DMS53 treated with DMSO at 0.1 percent for 48 hours (cell line): ENCODE measurements around the gene ARAP3.
A peak's percentile ranks its signal among the peaks of the same experiment; 100 is the strongest.
"Not testable (repeated sequence)": the region's sequence is repeated elsewhere in the genome, so short reads cannot be mapped to it uniquely, and the experiment has no call there.

Source experiments
- DNase-seq: peaks from one replicate; lab custom pipeline; 2025; ENCODE audit not compliant: unreplicated experiment; lab: John Stamatoyannopoulos, UW

The ARAP3 gene

DNA sequence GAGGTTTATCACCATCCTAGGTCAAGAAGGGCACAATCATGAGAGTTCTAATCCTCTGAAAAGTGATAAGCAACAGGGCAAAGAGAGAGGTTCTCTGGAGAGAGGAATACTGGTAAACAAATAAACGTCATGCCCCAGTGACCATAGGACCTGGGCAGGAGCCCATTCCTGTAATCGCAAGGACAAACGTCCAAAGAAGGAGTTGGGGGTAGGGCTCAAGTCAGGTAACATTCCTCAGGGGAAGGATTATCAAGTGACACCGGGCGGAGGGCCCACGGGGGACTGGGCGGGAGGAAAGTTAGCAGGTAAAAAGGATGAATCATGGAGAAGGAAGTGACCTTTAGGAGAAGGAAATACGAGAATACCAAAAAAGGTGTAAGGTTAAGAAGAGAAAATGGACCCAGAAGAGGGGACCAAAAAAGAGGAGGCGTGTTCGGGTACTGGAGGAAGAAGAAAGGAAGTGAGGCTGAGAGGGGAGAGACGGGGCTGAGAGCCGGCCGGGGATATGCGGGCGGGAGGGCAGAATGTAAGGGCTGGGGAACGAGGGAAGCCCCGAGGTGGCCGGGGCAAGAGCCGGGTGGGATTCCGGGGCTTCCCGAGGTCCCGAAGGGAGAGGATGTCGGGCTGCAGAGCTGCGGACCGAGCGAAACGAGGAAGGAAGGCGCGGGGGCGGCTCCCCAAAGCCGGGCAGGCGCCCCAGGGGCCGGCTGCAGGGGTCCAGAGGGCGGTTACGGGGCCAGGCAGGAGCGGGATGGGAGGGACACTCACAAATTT, 63.8 kb downstream of the ARAP3 start:
- peak; percentile 60 for DNase-seq

DNA sequence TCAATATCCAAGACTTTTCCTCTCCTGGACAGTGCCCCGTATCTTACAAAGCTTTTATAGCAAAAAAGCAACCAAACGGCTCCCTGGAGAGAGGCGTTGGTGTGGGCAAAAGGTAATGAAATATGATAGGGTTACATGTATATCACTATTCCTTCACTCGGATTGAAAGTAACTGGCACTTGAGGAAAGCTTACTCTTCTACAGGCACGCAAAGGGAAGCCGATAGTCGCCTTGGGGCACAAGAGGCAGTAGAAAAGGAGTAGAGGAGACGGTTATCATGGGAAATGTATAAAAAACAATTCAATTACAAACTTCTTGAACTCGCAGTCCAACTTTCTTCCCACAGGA, 64.4 kb downstream of the ARAP3 start:
- no peak for DNase-seq

DNA sequence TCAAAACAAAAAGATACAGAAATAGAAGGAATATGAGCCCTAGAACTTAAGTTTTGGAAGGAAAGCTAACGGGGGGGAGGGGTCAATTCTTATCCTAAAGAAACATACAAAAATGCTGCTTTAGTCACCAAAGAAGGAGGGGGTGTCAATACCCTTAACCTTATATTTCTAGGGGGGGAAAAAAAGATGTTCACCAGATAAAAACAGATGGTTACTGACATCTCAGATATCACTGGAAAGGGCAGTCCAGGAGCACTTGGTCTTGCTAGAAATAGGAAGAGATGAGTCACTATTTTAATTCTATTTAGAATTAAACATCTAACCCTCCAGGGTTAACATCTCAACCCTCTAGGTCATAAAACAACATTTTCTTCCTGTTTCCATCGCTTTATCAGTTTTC, 64.9 kb downstream of the ARAP3 start:
- no peak for DNase-seq

DNA sequence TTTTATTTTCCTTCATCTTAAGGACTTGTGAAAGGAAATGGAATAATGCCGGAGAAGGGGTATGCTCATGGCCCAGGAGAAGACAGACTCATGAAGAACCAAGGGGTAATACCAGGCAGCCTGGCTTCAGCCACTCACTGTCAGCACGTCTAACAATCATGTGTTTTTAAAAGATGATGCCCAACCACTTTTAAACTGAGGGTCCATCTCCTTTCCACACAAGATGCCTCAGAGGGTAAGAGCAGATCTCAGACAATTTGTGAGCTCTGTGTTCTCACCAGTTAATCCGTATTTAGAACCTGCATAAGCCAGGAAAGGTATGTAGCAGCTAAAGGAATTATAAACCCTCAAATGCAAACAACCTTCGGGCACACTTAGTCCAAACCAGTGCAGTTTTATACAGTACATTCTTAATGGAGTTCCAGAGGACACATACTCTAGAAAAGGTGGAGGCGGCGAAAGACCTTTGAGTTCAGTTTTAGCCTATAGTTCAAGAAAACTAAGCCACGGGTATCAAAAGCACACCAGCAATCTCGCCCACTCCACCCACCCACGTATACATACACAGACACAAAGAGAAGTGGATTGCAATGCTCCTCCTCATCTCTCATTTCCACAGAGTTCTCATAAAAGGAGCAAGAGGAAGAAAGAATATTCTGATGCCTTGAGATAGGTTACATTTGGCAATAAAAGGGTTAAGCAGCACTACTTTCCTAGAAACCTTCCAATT, 65.9 kb downstream of the ARAP3 start:
- no peak for DNase-seq

DNA sequence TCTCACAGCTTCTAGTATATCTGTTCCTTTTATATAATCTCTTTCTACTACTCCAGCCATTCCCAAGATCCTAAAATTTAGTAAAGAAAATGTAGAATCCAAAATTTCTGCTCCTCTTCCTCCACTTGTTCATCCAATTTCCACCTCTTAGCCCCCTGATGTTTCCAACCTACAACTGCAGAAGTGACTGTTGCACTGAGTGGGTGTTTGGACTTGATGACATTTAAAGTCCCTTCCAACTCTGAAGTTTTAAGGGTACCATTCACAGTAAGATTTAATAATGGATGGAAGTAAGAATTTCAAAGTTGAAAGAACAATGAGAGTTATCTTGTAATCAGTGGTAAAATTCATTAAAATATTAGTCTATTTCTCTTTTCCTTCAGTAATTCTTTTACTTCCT, 68.7 kb downstream of the ARAP3 start:
- no peak for DNase-seq

DNA sequence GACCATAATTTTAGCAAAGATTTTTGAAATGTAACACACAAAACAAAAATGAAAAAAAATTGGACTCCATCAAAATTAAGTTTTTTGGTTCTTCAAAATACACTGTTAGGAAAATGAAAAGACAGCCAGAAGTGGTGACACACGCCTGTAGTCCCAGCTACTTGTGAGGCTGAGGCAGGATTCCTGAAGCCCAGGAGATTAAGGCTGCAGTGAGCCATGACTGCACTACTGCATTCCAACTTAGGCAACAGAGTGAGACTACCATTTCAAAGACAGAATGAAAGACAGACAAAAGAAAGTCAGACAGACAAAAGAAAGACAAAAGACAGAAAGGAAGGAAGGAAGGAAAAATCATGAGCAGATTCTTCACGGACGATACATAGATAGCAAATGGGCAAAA, 70.7 kb downstream of the ARAP3 start:
- no peak for DNase-seq

DNA sequence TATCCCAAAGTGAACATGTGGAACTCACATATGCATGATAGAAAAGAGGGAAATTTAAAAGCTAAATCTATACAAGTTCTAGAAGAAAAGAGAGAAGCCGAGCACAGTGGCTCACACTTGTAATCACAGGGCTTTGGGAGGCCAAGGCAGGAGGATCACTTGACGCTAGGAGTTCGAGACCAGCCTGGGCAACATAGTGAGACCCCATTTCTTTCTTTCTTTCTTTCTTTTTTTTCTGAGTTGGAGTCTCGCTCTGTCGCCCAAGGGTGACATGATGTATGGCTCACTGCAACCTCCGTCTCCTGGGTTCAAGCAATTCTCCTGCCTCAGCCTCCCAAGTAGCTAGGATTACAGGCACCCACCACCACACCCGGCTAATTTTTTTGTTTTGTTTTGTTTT, 72.1 kb downstream of the ARAP3 start:
- DNase-seq: not testable (repeated sequence)

DNA sequence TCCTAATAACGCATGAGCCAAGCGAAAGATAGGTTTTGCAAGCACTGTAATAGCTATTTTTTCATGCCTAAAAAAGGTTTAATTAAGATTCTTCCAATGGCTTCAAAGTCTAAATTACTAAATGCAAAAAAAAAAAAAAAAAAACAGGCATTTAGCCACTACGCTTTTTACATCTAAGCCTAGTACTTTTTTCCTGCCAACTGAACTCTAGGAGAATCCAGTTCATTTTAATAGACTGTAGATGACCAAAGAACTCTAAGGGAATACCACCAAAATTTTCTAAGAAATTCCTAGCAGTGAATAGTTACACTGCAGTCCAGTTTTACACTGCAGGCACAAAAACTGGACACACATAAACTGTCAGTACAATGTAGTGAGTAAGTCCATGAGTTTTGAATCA, 73.0 kb downstream of the ARAP3 start:
- no peak for DNase-seq

DNA sequence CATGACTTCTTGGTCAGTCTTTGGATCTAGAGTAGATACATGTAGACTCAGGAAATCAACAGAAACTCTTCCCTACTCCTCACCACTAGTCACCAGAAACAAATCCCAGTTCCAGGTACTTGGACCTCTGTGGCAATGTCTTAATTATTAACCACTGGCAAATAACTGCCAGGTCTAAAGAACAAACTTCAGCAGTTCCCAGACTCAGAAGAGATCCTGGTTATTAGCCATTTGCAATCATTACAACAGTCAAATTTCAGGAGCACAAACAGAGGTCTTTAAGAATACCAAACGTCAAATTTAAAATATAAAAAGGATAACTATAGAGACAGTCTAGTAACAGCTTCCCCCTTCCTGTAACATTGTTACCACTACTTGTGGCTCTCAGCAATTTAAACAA, 73.5 kb downstream of the ARAP3 start:
- no peak for DNase-seq

DNA sequence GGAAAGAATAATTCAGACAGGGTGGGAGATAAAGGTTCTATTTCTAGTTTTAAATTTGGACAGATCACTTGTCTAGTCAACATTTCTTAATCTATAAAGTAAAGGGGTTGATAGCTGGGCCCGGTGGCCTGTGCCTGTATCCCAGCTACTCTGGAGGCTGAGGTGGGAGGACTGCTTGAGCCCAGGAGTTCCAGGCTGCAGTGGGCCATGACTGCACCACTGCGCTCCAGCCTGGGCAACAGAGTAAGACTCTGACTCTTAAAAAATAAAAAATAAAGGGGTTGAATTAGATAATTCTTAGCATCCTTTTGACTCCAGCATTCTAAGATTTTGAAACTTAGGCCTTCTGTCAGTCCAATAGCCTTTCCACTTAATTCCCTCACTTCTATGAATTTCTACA, 74.0 kb downstream of the ARAP3 start:
- DNase-seq: no peak

DNA sequence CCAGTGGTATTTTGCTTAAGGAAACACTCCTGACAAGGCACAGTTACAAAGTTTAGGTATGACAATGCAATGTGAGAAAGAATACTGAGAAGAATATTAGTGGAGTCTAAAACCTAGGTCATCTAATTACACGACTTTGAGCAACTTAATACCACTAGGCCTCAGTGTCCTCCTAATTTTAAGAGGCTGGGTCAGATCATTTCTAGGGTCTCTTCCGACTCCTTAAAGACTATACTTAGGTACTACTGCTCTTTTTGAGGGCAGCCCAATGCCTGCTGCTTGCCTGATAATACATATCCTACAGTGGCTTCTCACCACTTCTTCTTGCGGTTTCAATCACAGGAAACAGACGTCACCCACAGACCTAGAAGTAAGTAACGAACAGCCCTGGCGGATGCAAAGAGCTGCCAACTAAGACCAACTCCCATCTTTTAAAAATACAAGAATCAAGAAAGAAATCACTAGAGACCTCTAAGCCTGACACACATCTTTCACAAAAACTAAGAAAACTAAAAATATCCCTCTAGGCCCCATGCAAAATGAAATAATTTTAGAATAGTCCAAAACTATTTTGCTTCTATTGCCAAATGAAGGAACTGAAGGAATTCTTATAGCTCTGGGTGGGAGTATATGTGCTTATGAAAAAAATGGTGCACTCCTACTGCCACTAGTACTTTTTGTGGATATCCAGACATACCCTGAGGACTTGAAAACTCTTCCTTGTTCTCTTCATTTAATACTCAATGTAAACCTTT, 76.3 kb downstream of the ARAP3 start:
- DNase-seq: no peak

DNA sequence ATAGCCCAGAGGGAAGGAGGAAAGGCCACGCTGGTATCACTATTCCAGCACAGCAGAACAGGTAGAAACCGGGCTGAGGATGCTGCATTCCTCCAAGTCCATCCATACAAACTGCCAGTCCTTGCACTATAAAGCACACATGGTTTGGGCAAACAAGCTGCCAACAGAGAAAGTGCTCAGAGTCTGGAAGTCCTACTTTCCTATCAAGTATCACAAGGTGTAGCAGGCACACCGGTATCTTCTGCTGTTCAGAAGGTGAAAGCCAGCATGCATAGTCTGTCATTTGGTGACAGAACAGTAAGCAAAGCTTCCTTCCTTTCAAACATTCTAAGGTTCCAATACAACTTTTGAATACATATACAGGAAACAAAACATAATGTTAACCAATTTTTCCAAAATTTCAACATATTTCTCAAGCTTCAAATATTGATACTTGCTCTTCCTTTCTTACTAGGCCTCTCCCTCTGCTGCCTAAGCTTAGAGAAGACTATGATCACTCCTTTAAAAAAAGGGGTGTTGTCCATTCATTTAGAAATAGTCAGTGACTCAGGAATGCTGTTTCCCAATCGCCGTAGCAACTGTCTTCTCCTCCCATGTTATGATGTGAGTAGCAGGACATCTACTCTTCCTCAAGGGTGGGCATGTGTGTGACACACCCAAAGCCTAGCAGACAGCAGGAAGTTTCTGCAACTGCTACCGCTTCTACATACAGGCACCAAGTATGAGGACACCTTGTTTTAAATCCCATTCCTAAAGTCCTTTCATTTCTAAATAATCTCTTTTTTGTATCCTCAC, 77.9 kb downstream of the ARAP3 start:
- no peak for DNase-seq
